Astrocyte of the cerebellum (primary cell): ENCODE measurements around the gene WWOX.

ENCODE experiments used
- DNase-seq: peaks from one replicate; pipeline ENCODE4 v3.0.0-alpha.2; 2011; ENCODE audit warnings: low read depth
- H3K4me3 ChIP-seq: 2 replicates; pipeline ENCODE4 v1.5.1; 2011; ENCODE audit warnings: mild to moderate bottlenecking, low read depth, low read length, moderate library complexity
- CTCF ChIP-seq: IDR thresholded peaks from 2 replicates; pipeline ENCODE4 v1.5.1; 2012; ENCODE audit warnings: low read length, low read depth, moderate library complexity, mild to moderate bottlenecking; ENCODE audit errors: missing control alignments
- in situ Hi-C: cut with HindIII; loops from 2 replicates; pipeline ENCODE4 v1.10.0; 2017; ENCODE audit warnings: low sequenced_read_pairs

The WWOX gene

GRCh38 chr16:78549366-78549765, 449.9 kb downstream of the WWOX start:
- no peak overlapping the region for H3K4me3 ChIP-seq
- in situ Hi-C loops: no loop called here
- no peak for TF ChIP-seq CTCF
- no peak for DNase-seq

GRCh38 chr16:78551487-78552085, 452.1 kb downstream of the WWOX start:
- in situ Hi-C loops: no loop called here
- TF ChIP-seq CTCF: no peak
- no peak overlapping the region for H3K4me3 ChIP-seq
- DNase-seq: no peak

- in situ Hi-C loops: no loop called here
- no peak for TF ChIP-seq CTCF
- no peak for DNase-seq
- no peak overlapping the region for H3K4me3 ChIP-seq
Measured at GRCh38 chr16:78552106-78552675, 452.7 kb downstream of the WWOX start.

- no peak overlapping the region for H3K4me3 ChIP-seq
- no peak for TF ChIP-seq CTCF
- DNase-seq: no peak
- in situ Hi-C loops: no loop called here
Measured at GRCh38 chr16:78552716-78553115, 453.3 kb downstream of the WWOX start.

GRCh38 chr16:78553268-78554039, 454.0 kb downstream of the WWOX start:
- TF ChIP-seq CTCF: no peak
- H3K4me3 ChIP-seq: no peak overlapping the region
- DNase-seq: no peak
- in situ Hi-C loops: no loop called here

- no peak overlapping the region for H3K4me3 ChIP-seq
- in situ Hi-C loops: no loop called here
- DNase-seq: no peak
- no peak for TF ChIP-seq CTCF
Measured at GRCh38 chr16:78556421-78556820, 457.0 kb downstream of the WWOX start.
